KOPT-K1 (cell line): ENCODE results near the gene RSAD2.
A peak's percentile ranks its signal among the peaks of the same experiment; 100 is the strongest.

Experiments used
- H3K27ac ChIP-seq: fragments of 200-600 bp; sonication (generic); 2 replicates; pipeline ENCODE4 v1.5.1; 2016; ENCODE audit warnings: antibody characterized with exemption, mild to moderate bottlenecking, low read depth, low read length; ENCODE audit not compliant: poor library complexity, severe bottlenecking
- H3K36me3 ChIP-seq: fragments of 200-600 bp; sonication (generic); 2 replicates; pipeline ENCODE4 v1.5.1; 2017; ENCODE audit warnings: antibody characterized with exemption, mild to moderate bottlenecking, low read length, moderate library complexity; ENCODE audit not compliant: insufficient read depth
- H3K9me3 ChIP-seq: fragments of 200-600 bp; sonication (generic); 2 replicates; pipeline ENCODE4 v1.5.1; 2017; ENCODE audit warnings: antibody characterized with exemption, low read length, mild to moderate bottlenecking; ENCODE audit not compliant: insufficient read depth, poor library complexity, severe bottlenecking

RSAD2 gene, protein sequence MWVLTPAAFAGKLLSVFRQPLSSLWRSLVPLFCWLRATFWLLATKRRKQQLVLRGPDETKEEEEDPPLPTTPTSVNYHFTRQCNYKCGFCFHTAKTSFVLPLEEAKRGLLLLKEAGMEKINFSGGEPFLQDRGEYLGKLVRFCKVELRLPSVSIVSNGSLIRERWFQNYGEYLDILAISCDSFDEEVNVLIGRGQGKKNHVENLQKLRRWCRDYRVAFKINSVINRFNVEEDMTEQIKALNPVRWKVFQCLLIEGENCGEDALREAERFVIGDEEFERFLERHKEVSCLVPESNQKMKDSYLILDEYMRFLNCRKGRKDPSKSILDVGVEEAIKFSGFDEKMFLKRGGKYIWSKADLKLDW

GRCh38 chr2:6877402-6878304 is at the start of gene RSAD2:
Gene RSAD2 (plus strand): TSS chr2:6877777. CDS start chr2:6877801, 24 bp downstream.
- no peaks in the 10 kb centered on the region for H3K36me3 ChIP-seq
- peaks cover 9% of the 10 kb centered on the region for H3K9me3 ChIP-seq
- peak within 1 kb of the TSS; percentile 95 for H3K27ac ChIP-seq

- H3K36me3 ChIP-seq: no peaks in the 10 kb centered on the region
- H3K9me3 ChIP-seq: peaks cover 14% of the 10 kb centered on the region
- no peak overlapping the region for H3K27ac ChIP-seq
These were observed 49.3 kb upstream of the RSAD2 start for GRCh38 chr2:6828299-6828584.

DNA sequence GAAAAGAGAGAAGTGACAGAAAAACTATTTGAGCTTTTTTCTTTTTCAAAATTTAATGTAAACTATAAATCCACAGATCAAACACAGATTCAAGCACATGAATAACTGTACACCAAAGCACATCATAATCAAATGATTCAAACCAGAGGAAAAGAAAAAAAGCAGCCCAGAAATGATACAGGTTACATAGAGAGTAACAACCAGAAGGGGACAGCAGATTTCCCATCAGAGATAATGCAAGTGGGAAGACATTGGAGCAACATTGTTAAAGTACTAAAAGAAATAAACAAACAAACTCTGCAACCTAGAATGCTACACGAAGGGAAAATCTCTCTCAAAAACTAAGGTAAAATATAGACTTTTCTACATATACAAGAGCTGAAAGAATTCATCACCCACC is 46.3 kb upstream of the RSAD2 start:
- Histone ChIP-seq H3K27ac (no peak overlapping the region), H3K9me3 (peaks cover 17% of the 10 kb centered on the region), H3K36me3 (no peaks in the 10 kb centered on the region)

GRCh38 chr2:6832596-6833299 is 44.8 kb upstream of the RSAD2 start:
- peaks cover 17% of the 10 kb centered on the region for H3K9me3 ChIP-seq
- peak overlapping the region; percentile 74 for H3K27ac ChIP-seq
- H3K36me3 ChIP-seq: 0 out of 2 replicates have a peak, but pooled peaks cover 4% of the 10 kb centered on the region

DNA sequence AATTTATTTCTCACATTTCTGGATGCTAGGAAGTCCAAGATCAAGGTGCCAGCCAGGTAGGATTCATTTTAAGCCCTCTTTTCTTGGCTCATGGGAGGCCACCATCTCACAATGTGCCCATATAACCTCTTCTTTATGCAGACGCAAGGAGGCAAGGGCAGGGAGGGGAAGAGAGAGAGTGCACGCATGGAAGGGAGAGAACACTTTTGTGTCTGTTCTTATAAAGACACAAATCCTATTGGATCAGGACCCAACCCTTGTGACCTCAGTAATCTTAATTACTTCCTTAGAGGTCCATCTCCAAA is 44.3 kb upstream of the RSAD2 start:
- peaks cover 6% of the 10 kb centered on the region for H3K36me3 ChIP-seq
- H3K9me3 ChIP-seq: peaks cover 18% of the 10 kb centered on the region
- peak overlapping the region; percentile 74 for H3K27ac ChIP-seq

DNA sequence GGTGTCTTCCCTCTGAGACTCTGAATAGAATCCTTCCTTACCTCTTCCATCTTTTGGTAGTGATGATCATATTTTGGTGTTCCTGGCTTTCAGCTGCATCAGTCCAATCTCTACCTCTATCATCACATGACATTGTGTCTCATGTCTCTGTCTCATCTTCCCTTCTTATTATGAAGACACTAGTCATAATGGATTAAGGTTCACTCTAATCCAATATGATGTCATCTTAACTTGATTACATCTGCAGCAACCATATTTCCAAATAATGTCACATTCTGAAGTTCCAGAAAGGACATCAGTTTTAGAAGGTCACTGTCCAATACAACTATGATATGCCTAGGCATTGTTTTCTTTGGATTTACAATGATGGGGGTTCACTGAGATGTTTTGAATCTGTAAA is 43.4 kb upstream of the RSAD2 start:
- H3K27ac ChIP-seq: no peak overlapping the region
- peaks cover 27% of the 10 kb centered on the region for H3K9me3 ChIP-seq
- peaks cover 14% of the 10 kb centered on the region for H3K36me3 ChIP-seq

GRCh38 chr2:6835467-6835866 is 42.1 kb upstream of the RSAD2 start:
- Histone ChIP-seq H3K36me3 (peaks cover 27% of the 10 kb centered on the region), H3K27ac (peak overlapping the region; percentile 44), H3K9me3 (peaks cover 40% of the 10 kb centered on the region)

DNA sequence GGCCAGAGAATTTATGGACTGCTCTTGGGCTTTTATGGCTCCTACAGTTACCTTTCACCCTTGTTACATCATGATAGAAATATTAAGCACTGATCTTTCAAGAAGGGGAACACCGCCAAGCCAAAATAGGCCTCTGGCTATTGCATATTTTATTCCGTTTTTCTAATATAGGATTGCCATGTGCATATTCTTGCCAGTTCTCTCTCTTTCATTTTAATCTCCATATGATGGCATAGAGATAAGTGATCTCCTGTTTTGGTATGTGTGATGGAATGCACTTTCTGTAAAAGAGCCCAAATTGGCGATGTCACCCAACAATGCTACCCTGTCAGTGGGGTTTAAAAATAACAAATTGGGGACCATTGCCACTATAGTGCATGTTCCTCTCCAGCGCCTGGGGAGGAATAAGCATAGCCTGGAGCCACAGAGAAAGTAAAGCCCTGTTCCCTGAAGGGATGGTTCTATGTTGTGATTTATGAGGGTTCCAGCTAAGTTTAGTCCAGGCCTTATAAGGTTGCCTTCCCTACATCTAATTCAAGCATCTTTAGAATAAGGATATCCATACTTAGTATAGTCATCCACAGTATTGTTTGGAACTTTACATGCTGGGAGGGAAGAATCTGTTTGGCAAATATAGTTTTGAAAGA is 38.8 kb upstream of the RSAD2 start:
- Histone ChIP-seq H3K36me3 (peaks cover 38% of the 10 kb centered on the region), H3K9me3 (peaks cover 51% of the 10 kb centered on the region), H3K27ac (no peak overlapping the region)

- Histone ChIP-seq H3K36me3 (peaks cover 65% of the 10 kb centered on the region), H3K27ac (no peak overlapping the region), H3K9me3 (peaks cover 77% of the 10 kb centered on the region)
These were observed 35.9 kb upstream of the RSAD2 start for GRCh38 chr2:6841537-6842287.

DNA sequence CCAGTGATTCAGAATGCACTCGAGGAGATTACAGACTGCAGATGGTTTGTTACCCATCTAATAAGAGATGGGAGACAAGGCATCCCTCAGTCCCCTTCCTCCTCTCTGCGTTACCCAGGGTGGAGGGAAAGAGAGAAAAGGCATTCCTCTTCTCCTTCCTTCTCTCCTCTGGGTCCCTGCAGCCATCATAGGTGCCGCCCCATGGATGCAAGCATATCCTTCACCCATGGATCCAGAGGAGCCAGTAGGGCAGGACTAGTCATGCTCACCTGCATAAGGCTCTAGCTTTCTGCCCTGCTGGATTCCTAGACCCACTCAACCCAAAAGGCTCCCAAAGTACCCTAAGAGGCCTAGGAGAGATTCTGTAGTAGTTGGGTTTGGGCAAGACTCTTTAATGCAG is 32.3 kb upstream of the RSAD2 start:
- Histone ChIP-seq H3K9me3 (peaks cover 84% of the 10 kb centered on the region), H3K36me3 (peaks cover 77% of the 10 kb centered on the region), H3K27ac (no peak overlapping the region)

GRCh38 chr2:6845903-6846302 is 31.7 kb upstream of the RSAD2 start:
- H3K27ac ChIP-seq: no peak overlapping the region
- H3K9me3 ChIP-seq: peaks cover 80% of the 10 kb centered on the region
- peaks cover 79% of the 10 kb centered on the region for H3K36me3 ChIP-seq

DNA sequence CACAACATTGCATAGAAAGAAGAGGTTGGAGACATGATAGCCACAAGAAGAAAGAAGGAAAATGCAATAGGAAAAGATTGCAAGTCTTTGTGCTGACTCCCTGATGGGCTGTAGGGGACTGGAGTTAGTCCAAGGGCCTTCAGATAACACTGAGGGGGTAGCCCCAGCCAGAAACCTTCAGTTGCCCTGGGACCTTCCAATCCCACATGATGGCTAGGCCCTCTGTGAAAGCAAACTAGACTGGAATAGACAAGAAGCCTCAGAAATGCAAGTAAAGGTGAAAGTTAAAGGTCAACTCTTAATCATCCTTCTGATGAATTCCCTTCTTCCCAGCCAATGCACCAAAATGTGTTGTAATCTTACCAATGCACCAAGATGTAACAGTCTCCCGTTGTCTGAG is 31.0 kb upstream of the RSAD2 start:
- H3K27ac ChIP-seq: no peak overlapping the region
- peaks cover 79% of the 10 kb centered on the region for H3K9me3 ChIP-seq
- H3K36me3 ChIP-seq: peaks cover 85% of the 10 kb centered on the region

GRCh38 chr2:6846967-6847681 is 30.5 kb upstream of the RSAD2 start:
- H3K9me3 ChIP-seq: peaks cover 74% of the 10 kb centered on the region
- peaks cover 88% of the 10 kb centered on the region for H3K36me3 ChIP-seq
- no peak overlapping the region for H3K27ac ChIP-seq

GRCh38 chr2:6852195-6852594 is 25.4 kb upstream of the RSAD2 start:
- peaks cover 23% of the 10 kb centered on the region for H3K9me3 ChIP-seq
- peak overlapping the region; percentile 39 for H3K27ac ChIP-seq
- peaks cover 94% of the 10 kb centered on the region for H3K36me3 ChIP-seq
